Measurements from ENCODE around the gene FAM120B.

FAM120B gene

DNA sequence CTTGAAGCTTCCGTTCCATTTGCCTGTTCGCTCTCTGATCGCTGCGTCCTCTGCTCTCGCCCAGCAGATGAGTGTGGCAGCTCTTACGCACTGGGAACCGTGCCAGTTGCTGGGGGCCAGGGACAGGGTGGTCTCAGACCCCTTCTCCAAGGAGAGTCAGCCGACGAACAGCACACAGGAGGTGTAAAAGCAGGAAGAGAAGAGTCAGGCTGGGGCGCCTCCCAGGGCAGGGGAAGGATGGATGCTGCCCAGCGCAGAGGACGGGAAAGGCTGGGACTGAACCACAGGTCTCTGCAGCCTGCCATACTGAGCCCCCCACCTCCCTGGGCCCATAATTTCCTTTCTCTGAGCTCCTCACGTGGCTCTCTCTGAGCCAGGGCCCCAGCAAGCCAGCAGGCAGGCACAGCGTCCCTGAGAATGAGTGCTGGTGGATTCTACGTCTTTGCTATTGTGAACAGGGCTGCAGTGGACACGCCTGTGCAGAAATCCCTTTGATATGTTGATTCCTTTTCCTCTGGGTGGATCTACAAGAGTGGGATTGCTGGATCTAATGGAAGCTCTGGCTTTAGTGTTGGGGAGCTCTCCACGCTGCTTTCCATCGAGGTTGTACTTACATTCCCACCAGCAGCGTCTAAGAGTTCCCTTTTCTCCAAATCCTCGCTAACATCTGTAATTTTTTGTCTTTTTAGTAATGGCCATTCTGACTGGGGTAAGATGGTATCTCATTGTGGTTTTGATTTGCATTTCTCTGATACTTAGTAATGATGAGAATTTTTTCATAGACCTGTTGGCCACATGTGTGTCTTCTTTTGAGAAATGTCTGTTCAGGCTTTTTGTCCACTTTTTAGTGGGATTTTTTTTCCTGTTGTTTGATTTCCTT lies 142.4 kb downstream of the FAM120B start:
- no peak for DNase-seq

DNA sequence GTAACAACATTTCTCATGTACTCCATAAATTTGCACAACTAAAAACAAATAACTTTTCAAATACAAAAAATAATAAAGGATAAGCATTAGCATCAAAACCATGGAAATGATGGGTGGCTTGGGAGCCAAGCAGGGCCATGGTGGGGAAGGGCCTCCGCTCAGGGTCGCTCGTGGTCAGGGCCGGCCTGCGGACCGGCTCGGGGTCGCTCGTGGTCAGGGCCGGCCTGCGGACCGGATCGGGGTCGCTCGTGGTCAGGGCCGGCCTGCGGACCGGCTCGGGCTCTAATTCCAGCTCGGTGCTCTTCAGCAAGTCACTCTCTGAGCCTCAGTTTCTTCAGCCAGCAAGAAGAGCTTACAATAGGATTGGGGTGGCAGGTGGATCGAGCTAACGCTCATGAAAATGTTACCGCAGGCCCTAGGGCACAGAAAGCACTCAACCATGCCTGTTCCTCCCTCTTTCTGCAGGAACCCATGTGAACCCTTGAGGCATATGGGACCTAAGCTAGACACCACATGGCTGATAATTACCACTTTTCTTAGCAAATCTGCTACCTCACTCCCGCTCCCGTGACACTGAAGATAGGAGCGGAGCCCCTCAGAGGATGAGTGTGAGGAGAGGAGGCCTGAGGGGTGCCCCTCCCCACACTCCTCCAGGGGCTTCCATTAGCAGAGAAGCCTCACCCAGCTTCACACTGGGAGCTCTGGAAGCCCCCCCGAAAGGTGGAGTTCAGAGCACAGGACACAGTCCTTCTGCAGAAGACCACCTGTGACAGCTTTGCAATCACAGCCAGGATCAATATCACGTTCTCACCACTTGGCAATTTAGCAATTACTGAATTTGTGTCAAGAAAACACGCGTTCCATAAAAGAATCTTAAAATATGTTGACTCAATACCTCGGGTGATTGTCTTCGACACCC lies 143.5 kb downstream of the FAM120B start:
- DNase-seq = no peak

DNA sequence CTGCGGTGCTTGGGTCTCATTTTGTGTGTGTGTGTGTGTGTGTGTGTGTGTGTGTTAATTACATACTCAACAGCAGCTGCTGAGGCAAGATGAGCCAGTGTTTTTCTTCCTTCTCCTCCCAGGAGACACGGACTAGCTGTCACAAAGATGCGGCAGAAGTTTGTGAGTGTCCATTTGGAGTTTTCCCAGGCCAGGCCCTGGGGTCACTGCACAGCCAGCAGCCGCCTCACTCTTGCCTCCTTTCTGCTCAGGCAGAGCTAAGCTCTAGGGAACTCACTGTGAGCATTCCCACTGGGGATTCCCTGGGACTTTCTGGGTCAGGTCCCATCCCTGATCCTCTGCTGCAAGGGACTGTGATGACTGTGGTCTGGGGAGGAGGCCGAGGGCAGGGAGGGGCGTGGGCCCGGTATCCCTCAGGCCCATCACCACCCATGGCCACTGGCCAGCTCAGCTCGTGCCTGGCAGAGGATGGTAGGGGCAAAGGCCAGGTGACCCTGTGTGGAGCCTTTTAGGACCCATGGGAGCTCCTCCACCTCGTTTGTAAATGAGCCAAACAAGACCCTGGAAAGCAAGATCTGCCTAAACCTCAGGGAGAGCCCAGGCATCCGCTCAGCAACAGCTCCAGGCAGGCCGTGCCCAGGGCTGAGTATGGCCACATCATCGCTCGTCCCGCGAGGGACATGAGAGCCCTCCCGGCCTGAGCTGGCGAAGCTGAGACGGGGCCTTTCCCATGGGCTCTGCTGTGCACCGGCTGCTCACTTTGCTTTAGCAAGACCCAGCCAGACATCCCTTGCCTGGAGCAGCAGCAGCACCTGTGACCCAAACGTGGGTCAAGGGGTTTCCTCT lies 144.6 kb downstream of the FAM120B start:
- no peak for DNase-seq

DNA sequence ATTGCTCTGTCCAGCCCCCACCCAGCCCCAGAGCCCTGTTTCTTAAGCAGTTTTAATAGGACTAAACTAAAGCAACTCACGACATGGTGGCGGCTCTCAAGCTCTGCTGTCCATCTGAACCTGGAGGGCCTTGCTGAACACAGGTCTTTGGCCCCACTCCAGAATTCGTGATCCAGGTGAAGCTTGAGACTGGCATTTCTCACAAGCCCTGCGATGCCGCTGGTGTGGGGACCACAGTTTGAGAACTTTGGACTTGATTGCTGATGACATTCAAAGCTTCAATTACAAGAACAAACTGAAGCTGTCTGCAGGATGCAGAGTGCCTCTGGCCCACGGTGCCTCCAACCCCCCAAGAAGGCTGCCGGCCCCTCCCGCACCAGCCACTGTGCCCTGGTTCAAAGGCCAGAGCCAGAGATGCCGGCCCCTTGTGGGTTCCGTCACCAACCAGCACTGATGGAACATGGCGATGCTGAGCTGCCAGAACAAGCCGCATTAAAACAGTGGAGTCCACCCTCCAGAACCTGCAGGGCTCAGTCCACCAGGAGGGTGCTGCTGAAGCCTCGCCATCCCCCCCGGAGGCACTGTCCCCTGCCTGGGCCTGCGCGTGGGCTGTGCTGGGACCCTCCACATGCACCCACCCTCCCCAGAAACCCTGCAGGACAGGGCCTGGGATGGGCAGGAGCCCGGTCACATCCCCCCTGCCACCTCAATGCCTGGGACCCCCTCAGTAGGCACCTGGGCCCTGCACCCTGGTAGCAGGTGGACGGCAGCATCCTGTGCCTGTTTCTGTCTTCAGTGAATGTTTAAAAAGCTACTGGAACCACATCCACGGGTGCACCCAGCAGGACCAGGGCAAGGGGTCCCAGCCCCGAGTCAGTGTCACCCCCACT lies 145.4 kb downstream of the FAM120B start:
- no peak for DNase-seq

DNA sequence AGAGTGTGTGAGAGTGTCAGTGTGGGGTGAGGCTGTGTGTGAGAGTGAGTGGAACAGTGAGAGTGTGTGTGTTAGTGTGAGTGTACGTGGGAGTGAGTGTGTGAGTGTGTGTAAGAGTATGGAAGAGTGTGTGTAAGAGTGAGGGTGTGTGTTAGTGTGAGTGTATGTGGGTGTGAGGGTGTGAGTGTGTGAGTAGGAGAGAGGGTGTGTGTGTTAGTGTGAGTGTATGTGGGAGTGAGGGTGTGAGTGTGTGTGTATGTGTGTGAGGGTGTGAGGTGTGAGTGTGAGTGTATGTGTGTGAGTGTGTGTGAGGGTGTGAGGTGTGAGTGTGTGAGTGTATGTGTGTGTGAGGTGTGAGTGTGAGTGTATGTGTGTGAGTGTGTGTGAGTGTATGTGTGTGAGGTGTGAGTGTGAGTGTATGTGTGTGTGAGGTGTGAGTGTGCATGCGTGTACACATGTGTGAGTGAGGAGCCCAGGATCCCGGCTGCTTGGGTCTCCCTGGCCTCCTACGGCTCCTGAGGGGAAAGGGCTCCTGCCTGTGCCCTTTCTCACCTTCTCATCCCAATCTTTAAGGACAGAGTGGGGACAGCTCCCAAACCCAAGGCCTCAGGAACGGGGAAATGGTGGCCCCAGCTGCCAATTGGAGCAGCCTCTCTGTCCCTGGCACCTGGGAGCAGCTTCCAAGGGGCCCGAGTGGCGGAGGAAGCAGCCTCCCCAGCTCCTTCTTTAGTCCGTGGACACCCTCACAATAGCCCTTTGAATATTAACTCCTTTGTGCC lies 146.4 kb downstream of the FAM120B start:
- no peak for DNase-seq

DNA sequence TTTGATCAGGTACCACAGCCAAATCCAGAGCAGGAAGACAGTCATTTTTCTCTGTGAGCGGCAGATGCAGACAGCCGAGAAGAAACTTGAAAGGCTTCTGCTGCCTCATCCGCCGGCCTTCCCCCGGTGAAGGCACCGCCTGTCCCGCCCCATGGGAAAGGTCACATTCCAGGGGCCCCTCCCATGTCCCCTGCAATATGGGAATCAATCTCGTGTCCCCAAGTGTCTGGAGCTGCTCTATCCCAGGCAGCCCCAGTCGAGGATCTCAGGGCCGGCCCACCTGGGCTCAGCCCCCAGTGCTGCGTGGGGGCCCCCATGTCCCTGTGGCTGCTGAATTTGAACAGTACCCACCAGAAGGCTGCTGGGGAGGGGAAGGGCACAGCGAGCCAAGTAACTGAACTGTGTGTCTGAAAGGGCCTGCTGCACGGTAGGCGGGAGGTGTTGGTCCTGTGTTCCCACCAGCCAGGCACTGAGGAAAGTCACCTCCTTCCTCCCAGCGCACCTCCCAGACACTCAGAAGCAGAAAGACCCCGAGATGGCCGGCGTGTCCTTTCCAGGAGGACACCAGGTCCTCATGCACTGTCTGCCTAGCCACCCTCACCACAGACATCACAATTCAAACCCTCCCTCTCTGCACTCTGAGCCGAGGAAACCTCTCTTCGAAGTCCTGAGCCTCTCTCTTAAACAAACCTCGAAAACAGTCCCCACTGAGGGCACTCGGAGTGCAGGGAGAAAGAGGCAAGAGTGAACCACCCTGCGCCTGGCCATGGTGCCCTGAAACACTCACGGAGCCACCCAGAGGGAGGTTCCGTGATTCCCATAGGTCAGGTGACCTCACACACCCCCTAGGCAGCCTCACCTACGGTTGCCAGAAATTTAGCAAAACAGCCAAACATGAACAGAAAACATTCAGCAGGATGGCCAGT lies 147.3 kb downstream of the FAM120B start:
- DNase-seq = no peak

DNA sequence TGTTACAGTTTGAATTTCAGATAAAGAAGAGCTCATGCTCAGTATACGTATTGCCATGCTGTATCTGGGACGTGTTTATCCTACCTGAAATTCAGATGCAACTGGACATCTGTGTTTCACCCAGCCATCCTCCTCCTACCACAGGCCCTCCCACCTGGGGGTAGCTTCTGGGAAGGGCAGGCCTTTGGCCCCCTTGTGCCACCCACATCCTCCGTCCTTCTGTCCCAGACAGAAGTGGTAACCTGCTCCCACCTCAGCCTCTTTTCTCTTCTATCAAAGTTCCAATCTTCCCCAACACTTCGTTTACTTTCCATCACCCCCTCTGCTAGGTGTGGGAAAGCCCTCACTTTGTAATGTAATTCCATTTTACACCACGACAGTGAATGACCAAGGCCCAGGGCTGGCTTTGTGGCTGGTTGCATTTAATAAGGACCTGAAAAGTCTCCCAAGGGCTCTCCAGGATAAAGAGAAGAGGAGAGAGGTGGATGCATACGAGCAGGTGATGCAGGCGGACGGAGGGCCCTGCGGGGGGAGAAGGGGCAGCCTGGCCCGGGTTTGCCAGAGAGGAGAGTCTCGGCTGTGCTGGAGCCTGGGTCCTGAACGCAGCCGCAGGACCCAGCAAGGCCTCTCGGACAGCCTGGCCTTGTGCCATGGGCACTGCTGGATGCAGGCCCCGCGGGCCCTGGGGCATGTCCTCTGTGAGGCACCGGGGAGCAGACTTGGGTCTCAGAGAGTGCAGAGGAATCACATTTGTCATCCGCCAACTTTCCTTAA lies 148.1 kb downstream of the FAM120B start:
- no peak for DNase-seq

DNA sequence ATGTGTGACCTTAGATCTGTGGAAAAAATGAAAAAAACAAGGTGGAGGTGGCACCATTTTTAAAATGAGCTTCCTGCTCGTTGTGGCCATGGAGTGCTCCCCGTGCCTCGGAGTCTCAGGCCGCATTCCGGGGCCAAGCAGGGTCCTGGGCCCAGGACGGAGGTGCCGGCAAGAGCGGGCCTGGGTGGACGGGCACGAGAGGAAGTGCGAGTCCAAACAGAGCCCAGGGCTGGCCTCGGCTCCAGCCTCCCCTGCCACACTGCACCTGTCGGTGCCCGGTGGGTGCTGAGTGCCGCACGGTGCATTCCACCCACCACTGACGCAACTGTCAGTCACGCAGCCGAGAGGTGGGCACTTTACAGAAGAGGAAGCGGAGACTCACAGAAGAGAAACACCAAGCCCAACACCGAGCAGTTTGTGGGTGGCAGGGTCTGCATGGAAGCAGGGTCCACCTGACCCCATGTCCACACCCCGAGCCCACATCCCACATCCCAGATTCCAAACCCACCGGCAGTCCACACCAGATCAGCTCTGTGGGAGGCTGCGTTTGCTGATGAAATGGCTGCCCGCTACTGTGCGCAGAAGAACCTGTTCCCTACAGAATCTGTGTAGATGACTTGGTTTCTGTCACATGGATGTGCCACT lies 148.9 kb downstream of the FAM120B start:
- DNase-seq = no peak

DNA sequence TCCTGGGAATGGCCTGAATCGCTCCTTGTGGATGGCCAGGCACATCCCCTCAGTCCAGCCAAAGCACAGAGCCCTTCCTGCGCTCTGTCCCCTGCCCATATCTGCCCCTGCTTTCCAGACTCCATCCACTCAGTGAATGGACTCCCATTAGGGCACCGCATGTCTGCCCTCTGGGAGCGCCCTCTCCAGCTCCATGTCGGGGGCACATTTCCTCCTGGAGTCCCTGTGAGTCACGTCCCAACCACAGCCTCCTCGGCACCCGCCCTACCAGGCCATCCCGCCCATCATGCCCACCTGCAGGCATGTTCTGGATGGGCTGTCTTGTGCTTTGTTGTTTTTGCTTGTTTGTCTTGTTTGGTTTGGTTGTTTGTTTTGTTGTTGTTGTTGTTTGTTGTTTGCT lies 149.8 kb downstream of the FAM120B start:
- DNase-seq = no peak

Data from T-helper 9 cell (primary cell).